Measurements from ENCODE around the gene EDNRB.

GRCh38 chr13:77861741-77862140 is 56.9 kb downstream of the EDNRB start:
- TF ChIP-seq CTCF (IDR thresholded peaks at IDR 0.05; ENCODE audit: low read length) = no peak
- TF ChIP-seq EZH2 (optimal IDR thresholded peaks at IDR 0.05; ENCODE audit: low read depth, low read length) = no peak
- TF ChIP-seq EZH2phosphoT487 (IDR thresholded peaks at IDR 0.05; ENCODE audit: low read length) = no peak

Data from MM.1S (cell line).